ENCODE results near the gene PRRT1.

DNA sequence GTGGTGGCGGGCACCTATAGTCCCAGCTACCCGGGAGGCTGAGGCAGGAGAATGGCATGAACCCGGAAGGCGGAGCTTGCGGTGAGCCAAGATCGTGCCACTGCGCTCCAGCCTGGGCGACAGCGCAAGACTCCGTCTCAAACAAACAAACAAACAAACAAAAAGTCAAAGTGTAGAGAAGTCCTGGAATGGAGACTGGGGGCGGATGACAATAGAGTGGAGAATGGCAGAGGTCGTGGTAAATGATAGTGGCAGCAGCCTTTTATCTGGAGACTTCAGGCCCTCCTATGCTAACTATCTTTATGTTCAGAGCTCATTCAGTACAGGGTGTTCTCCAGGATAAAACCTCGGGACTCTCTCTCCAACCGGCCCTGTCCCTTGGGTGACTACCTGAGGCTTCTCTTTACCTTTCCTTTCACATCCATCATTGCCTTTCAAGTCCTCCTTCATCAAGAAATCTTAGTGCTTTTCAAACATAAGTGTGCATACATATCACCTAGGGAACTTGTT, 20.2 kb downstream of the PRRT1 start:
- TF ChIP-seq CTCF (conservative IDR thresholded peaks at IDR 0.05; ENCODE audit: low read depth, low read length) (no peak), EZH2phosphoT487 (IDR thresholded peaks at IDR 0.05; ENCODE audit: borderline replicate concordance, low read length) (no peak)

Data from PC-3 (cell line).